Ishikawa (cell line): ENCODE results near the gene GOSR1.

Source experiments
- CEBPB ChIP-seq: IDR thresholded peaks from 2 replicates; pipeline ENCODE4 v1.6.1; 2012
- CREB1 ChIP-seq: IDR thresholded peaks from 2 replicates; pipeline ENCODE4 v1.6.1; 2012; ENCODE audit warnings: low read depth
- EGR1 ChIP-seq: IDR thresholded peaks from 2 replicates; pipeline ENCODE4 v1.6.1; 2012
- EP300 ChIP-seq: IDR thresholded peaks from 2 replicates; pipeline ENCODE4 v1.6.1; 2012; ENCODE audit warnings: borderline replicate concordance
- FOXM1 ChIP-seq: IDR thresholded peaks from 2 replicates; pipeline ENCODE4 v1.6.1; 2012; ENCODE audit warnings: low read depth, borderline replicate concordance
- MAX ChIP-seq: IDR thresholded peaks from 2 replicates; pipeline ENCODE4 v1.6.1; 2012
- NFIC ChIP-seq: IDR thresholded peaks from 2 replicates; pipeline ENCODE4 v1.6.1; 2012
- RAD21 ChIP-seq: IDR thresholded peaks from 2 replicates; pipeline ENCODE4 v1.6.1; 2012; ENCODE audit warnings: low read depth
- REST ChIP-seq: IDR thresholded peaks from 2 replicates; pipeline ENCODE4 v1.6.1; 2012; ENCODE audit warnings: low read depth, mild to moderate bottlenecking
- TAF1 ChIP-seq: IDR thresholded peaks from 2 replicates; pipeline ENCODE4 v1.6.1; 2012; ENCODE audit warnings: low read depth, mild to moderate bottlenecking
- TCF12 ChIP-seq: IDR thresholded peaks from 2 replicates; pipeline ENCODE4 v1.6.1; 2012; ENCODE audit warnings: low read depth
- TEAD4 ChIP-seq: IDR thresholded peaks from 2 replicates; pipeline ENCODE4 v1.6.1; 2012
- USF1 ChIP-seq: IDR thresholded peaks from 2 replicates; pipeline ENCODE4 v1.6.1; 2012
- YY1 ChIP-seq: IDR thresholded peaks from 2 replicates; pipeline ENCODE4 v1.6.1; 2012; ENCODE audit warnings: low read depth
- ZBTB7A ChIP-seq: IDR thresholded peaks from 2 replicates; pipeline ENCODE4 v1.6.1; 2012; ENCODE audit warnings: low read depth

The GOSR1 gene

GRCh38 chr17:30458371-30458770 is 18.8 kb upstream of the GOSR1 start:
- TF ChIP-seq YY1 (no peak), TAF1 (no peak), EGR1 (no peak), TEAD4 (no peak), TCF12 (no peak), EP300 (no peak), CEBPB (no peak), REST (no peak), RAD21 (no peak), FOXM1 (no peak), MAX (no peak), ZBTB7A (no peak), CREB1 (no peak), USF1 (no peak), NFIC (no peak)

GRCh38 chr17:30468465-30468864 is 8.7 kb upstream of the GOSR1 start:
- TF ChIP-seq EGR1 (no peak), TEAD4 (no peak), TAF1 (no peak), ZBTB7A (no peak), CREB1 (no peak), NFIC (no peak), EP300 (no peak), CEBPB (no peak), REST (no peak), RAD21 (no peak), MAX (no peak), YY1 (no peak), TCF12 (no peak), FOXM1 (no peak), USF1 (no peak)

GRCh38 chr17:30472238-30472890 is 4.8 kb upstream of the GOSR1 start:
- TF ChIP-seq TEAD4 (no peak), MAX (no peak)

- TF ChIP-seq MAX (no peak), CREB1 (no peak), REST (no peak), EGR1 (no peak), FOXM1 (no peak), YY1 (no peak), TAF1 (no peak), USF1 (no peak), CEBPB (no peak), TEAD4 (no peak), RAD21 (no peak), NFIC (no peak), ZBTB7A (no peak), EP300 (no peak), TCF12 (no peak)
Measured at GRCh38 chr17:30475206-30475605, 2.0 kb upstream of the GOSR1 start.
